ENCODE results near the gene SNTG2.

Gene SNTG2

GRCh38 chr2:1249897-1250687, 299.4 kb downstream of the SNTG2 start:
- no peak for DNase-seq

- no peak for DNase-seq
Observed at GRCh38 chr2:1251520-1251919, 300.9 kb downstream of the SNTG2 start.

GRCh38 chr2:1253629-1254028, 303.0 kb downstream of the SNTG2 start:
- DNase-seq: no peak

- DNase-seq: no peak
Observed at GRCh38 chr2:1254662-1255343, 304.2 kb downstream of the SNTG2 start.

- DNase-seq: no peak
Observed at GRCh38 chr2:1256632-1257324, 306.1 kb downstream of the SNTG2 start.

- no peak for DNase-seq
Observed at GRCh38 chr2:1257334-1257733, 306.7 kb downstream of the SNTG2 start.

GRCh38 chr2:1259746-1260145, 309.1 kb downstream of the SNTG2 start:
- no peak for DNase-seq

GRCh38 chr2:1262609-1263008, 312.0 kb downstream of the SNTG2 start:
- DNase-seq: no peak

GRCh38 chr2:1265454-1265853, 314.8 kb downstream of the SNTG2 start:
- DNase-seq: no peak

- DNase-seq: no peak
Observed at GRCh38 chr2:1266351-1266750, 315.7 kb downstream of the SNTG2 start.

GRCh38 chr2:1268034-1268433, 317.4 kb downstream of the SNTG2 start:
- DNase-seq: no peak

GRCh38 chr2:1269812-1270211, 319.2 kb downstream of the SNTG2 start:
- DNase-seq: no peak

GRCh38 chr2:1272835-1273234, 322.2 kb downstream of the SNTG2 start:
- no peak for DNase-seq

- DNase-seq: no peak
Observed at GRCh38 chr2:1277634-1278033, 327.0 kb downstream of the SNTG2 start.

GRCh38 chr2:1278125-1278524, 327.5 kb downstream of the SNTG2 start:
- no peak for DNase-seq

GRCh38 chr2:1278861-1279260, 328.2 kb downstream of the SNTG2 start:
- DNase-seq: no peak

- DNase-seq: no peak
Observed at GRCh38 chr2:1282552-1282951, 331.9 kb downstream of the SNTG2 start.

GRCh38 chr2:1283020-1283801, 332.6 kb downstream of the SNTG2 start:
- no peak for DNase-seq

GRCh38 chr2:1283871-1284270, 333.2 kb downstream of the SNTG2 start:
- DNase-seq: peak; percentile 19

- no peak for DNase-seq
Observed at GRCh38 chr2:1286929-1287328, 336.3 kb downstream of the SNTG2 start.

- no peak for DNase-seq
Observed at GRCh38 chr2:1287427-1287826, 336.8 kb downstream of the SNTG2 start.

- DNase-seq: no peak
Observed at GRCh38 chr2:1294900-1295299, 344.3 kb downstream of the SNTG2 start.

- DNase-seq: no peak
Observed at GRCh38 chr2:1295740-1296139, 345.1 kb downstream of the SNTG2 start.
